A549 (cell line): ENCODE data around the gene PIGS. TPM values are rescaled to one million over a fixed set of nuclear protein-coding genes. Genes with fewer than 3 reads are reported as not detected.
A peak's percentile ranks its signal among the peaks of the same experiment; 100 is the strongest.

ENCODE experiments used
- ATAC-seq, 2 experiments: fragments of 200-7000 bp in 1 of 2; fragments of >200 bp in 1 of 2; cut with Nextera tagmentation in 1 of 2; cut with Tn5 transposase in 1 of 2; 3 replicates each; pipeline versions ENCODE4 v1.8.0 to v1.9.1; 2018 to 2020; ENCODE audit warnings: mild to moderate bottlenecking in 1 of 2, moderate library complexity in 1 of 2
- CTCF ChIA-PET: fragments of 300-600 bp; sonication (Branson Sonifier 250); formaldehyde crosslinking; extraction: SDS; loops from one replicate; lab custom pipeline; 2021; ENCODE audit warnings: antibody characterized with exemption, inconsistent platforms; lab: Yijun Ruan, JAX
- POLR2A ChIA-PET: fragments of 350-600 bp; formaldehyde crosslinking; extraction: SDS; loops from one replicate; lab custom pipeline; 2021; ENCODE audit warnings: antibody characterized with exemption, inconsistent platforms; lab: Yijun Ruan, JAX
- DNase-seq, 2 experiments: peaks; one replicate each; pipeline versions ENCODE4 v3.0.0 to v3.0.0-alpha.2; 2011 to 2016; ENCODE audit warnings: low read depth in 1 of 2, low spot score in 1 of 2
- FAIRE-seq: peaks from 2 replicates; lab custom pipeline; 2011; peaks lifted over from hg19 to GRCh38; lab: Jason Lieb, UNC
- H3K27ac ChIP-seq, 2 experiments: fragments of >200 bp; sonication (Bioruptor Twin); formaldehyde crosslinking; 3 replicates each; pipeline ENCODE4 v1.5.1; 2016 to 2017
- H3K4me1 ChIP-seq: fragments of >200 bp; sonication (Bioruptor Twin); formaldehyde crosslinking; 3 replicates; pipeline ENCODE4 v1.6.1; 2016
- H3K4me2 ChIP-seq: fragments of >200 bp; sonication (Bioruptor Twin); formaldehyde crosslinking; 3 replicates; pipeline ENCODE4 v1.6.1; 2016
- H3K4me3 ChIP-seq: fragments of >200 bp; sonication (Bioruptor Twin); formaldehyde crosslinking; 3 replicates; pipeline ENCODE4 v1.5.1; 2016
- H3K9me3 ChIP-seq: fragments of >200 bp; sonication (Bioruptor Twin); formaldehyde crosslinking; 3 replicates; pipeline ENCODE4 v1.6.1; 2016
- ATOH8 ChIP-seq: fragments of 250-450 bp; sonication (Bioruptor Pico); IDR thresholded peaks from 2 replicates; pipeline ENCODE4 v1.5.0; 2020; ENCODE audit warnings: low read depth, mild to moderate bottlenecking, moderate library complexity
- BCL3 ChIP-seq: fragments of >200 bp; sonication (Bioruptor Twin); formaldehyde crosslinking; IDR thresholded peaks from 3 replicates; pipeline ENCODE4 v1.6.1; 2016
- CEBPB ChIP-seq, 2 experiments: fragments of >200 bp in 1 of 2; sonication (Bioruptor Twin) in 1 of 2; formaldehyde crosslinking in 1 of 2; IDR thresholded peaks; 2 replicates each; pipeline ENCODE4 v1.6.1; 2012 to 2016
- CTCF ChIP-seq: fragments of >200 bp; sonication (Bioruptor Twin); formaldehyde crosslinking; IDR thresholded peaks from 3 replicates; pipeline ENCODE4 v1.5.1; 2016
- EHMT2 ChIP-seq: fragments of 200-600 bp; sonication (generic); IDR thresholded peaks from 2 replicates; pipeline ENCODE4 v1.6.1; 2016; ENCODE audit warnings: antibody characterized with exemption, low read depth, mild to moderate bottlenecking, moderate library complexity
- GATA3 ChIP-seq: IDR thresholded peaks from 2 replicates; pipeline ENCODE4 v1.6.1; 2012; ENCODE audit warnings: borderline replicate concordance
- HOXA7 ChIP-seq: fragments of 250-450 bp; sonication (Bioruptor Pico); IDR thresholded peaks from 2 replicates; pipeline ENCODE4 v1.5.0; 2020; ENCODE audit warnings: mild to moderate bottlenecking, moderate library complexity
- HOXB5 ChIP-seq: fragments of 250-450 bp; sonication (Bioruptor Pico); IDR thresholded peaks from 2 replicates; pipeline ENCODE4 v1.5.0; 2020; ENCODE audit warnings: mild to moderate bottlenecking, moderate library complexity
- MAFK ChIP-seq: fragments of 450-650 bp; IDR thresholded peaks from 2 replicates; pipeline ENCODE4 v1.6.1; 2014; ENCODE audit not compliant: partially characterized antibody
- MAX ChIP-seq: IDR thresholded peaks from 2 replicates; pipeline ENCODE4 v1.6.1; 2012
- MAZ ChIP-seq: fragments of 150-350 bp; IDR thresholded peaks from 2 replicates; pipeline ENCODE4 v1.6.1; 2014; ENCODE audit warnings: antibody characterized with exemption, low read depth, low read length, borderline replicate concordance
- NR3C1 ChIP-seq: fragments of >200 bp; sonication (Bioruptor Twin); formaldehyde crosslinking; IDR thresholded peaks from 3 replicates; pipeline ENCODE4 v1.6.1; 2017
- POLR2A ChIP-seq: IDR thresholded peaks from 2 replicates; pipeline ENCODE4 v1.6.1; 2012; ENCODE audit warnings: mild to moderate bottlenecking, low read length
- RARB ChIP-seq: fragments of 250-450 bp; sonication (Bioruptor Pico); IDR thresholded peaks from 2 replicates; pipeline ENCODE4 v1.8.0; 2021; ENCODE audit warnings: mild to moderate bottlenecking, moderate library complexity
- RNF2 ChIP-seq: fragments of 200-600 bp; sonication (generic); IDR thresholded peaks from 2 replicates; pipeline ENCODE4 v1.6.1; 2016; ENCODE audit warnings: low read depth, mild to moderate bottlenecking, antibody characterized with exemption, moderate library complexity, borderline replicate concordance
- USF2 ChIP-seq: fragments of 450-650 bp; IDR thresholded peaks from 2 replicates; pipeline ENCODE4 v1.6.1; 2014; ENCODE audit warnings: antibody characterized with exemption
- ZSCAN20 ChIP-seq: fragments of 250-450 bp; sonication (Bioruptor Pico); IDR thresholded peaks from 2 replicates; pipeline ENCODE4 v1.8.0; 2022; ENCODE audit warnings: mild to moderate bottlenecking, moderate library complexity
- WGBS: methylation state at CpG from one replicate; pipeline ENCODE4 v1.1.6; 2017; ENCODE audit errors: missing lambda C conversion rate; 5-methylcytosine and 5-hydroxymethylcytosine counted together
- polyA plus RNA-seq, 4 experiments: library from polyadenylated mRNA; depleted of rRNA in 3 of 4; stranded (reverse); fragments of >200 nt; fragmentation: RNase III in 1 of 4; extraction: RNeasy Plus Mini Kit Qiagen cat#74134 plus additional on column Dnase treatment in 1 of 4; gene quantifications; 2 replicates in 3 of 4; 3 replicates in 1 of 4; pipeline ENCODE4 v1.2.3, GENCODE V29; 2011 to 2017

Gene PIGS
- polyA plus RNA-seq, 2 of the 4 experiments (the other 2 are of a cell fraction) = 50.0 to 53.2 TPM

GRCh38 chr17:28573040-28573380, 1.7 kb upstream of the PIGS start (continued):
- TF ChIP-seq CTCF = no peak
- TF ChIP-seq HOXA7 = no peak
- TF ChIP-seq ZSCAN20 (CRISPR knock-in tag) = no peak
- no peak for TF ChIP-seq RARB (CRISPR knock-in tag)
- no peak for TF ChIP-seq EHMT2
- no peak for TF ChIP-seq MAZ
- TF ChIP-seq NR3C1 = no peak
- TF ChIP-seq BCL3 = no peak
- TF ChIP-seq CEBPB (IDR thresholded peaks at IDR 0.05) = no peak
- TF ChIP-seq, all 56 proteins: peak for 0

GRCh38 chr17:28572259-28573039, 1.1 kb upstream of the PIGS start:
- no peak for FAIRE-seq

More at GRCh38 chr17:28572259-28573039, 1.1 kb upstream of the PIGS start:
- Histone ChIP-seq H3K27ac (no peak overlapping the region; a peak in 1 of 6 replicates), H3K4me3 (peak overlapping the region; percentile 92), H3K9me3 (no peaks in the 10 kb centered on the region)
- no peak for DNase-seq
- WGBS = 71% methylated on average over 5 of the region's 5 CpGs
- POLR2A ChIA-PET = interaction anchor here (0.8 to 2.1 kb wide), 2 partner anchors 51 to 215 kb away, joined by 4 to 8 read pairs; partner anchors contain the start of gene POLDIP2
- TF ChIP-seq MAX (no peak), GATA3 (no peak), USF2 (no peak), POLR2A (no peak), RNF2 (no peak), HOXB5 (no peak), ATOH8 (CRISPR knock-in tag) (no peak), MAFK (no peak)
- TF ChIP-seq, all 56 proteins: peak for 0
- H3K4me2 ChIP-seq = peak overlapping the region; percentile 94
- ATAC-seq = no peak
- CTCF ChIA-PET = interaction anchor here (0.6 to 3.8 kb wide), 14 partner anchors 10 to 149 kb away, joined by 3 to 24 read pairs (median 4); partner anchors contain the start of genes SDF2 and SUPT6H
- H3K4me1 ChIP-seq = peaks cover 30% of the 10 kb centered on the region
